GM19468 (cell line): ENCODE data around the gene GPLD1.
A peak's percentile ranks its signal among the peaks of the same experiment; 100 is the strongest.
"Not testable (repeated sequence)": the region's sequence is repeated elsewhere in the genome, so short reads cannot be mapped to it uniquely, and the experiment has no call there.

Experiments used
- ATAC-seq: cut with Tn5 transposase; IDR thresholded peaks from one replicate; pipeline ENCODE4 v1.9.1; 2021; ENCODE audit warnings: mild to moderate bottlenecking, moderate library complexity, moderate number of reproducible peaks; ENCODE audit not compliant: unreplicated experiment; ENCODE audit errors: extremely low read depth

The GPLD1 gene

DNA sequence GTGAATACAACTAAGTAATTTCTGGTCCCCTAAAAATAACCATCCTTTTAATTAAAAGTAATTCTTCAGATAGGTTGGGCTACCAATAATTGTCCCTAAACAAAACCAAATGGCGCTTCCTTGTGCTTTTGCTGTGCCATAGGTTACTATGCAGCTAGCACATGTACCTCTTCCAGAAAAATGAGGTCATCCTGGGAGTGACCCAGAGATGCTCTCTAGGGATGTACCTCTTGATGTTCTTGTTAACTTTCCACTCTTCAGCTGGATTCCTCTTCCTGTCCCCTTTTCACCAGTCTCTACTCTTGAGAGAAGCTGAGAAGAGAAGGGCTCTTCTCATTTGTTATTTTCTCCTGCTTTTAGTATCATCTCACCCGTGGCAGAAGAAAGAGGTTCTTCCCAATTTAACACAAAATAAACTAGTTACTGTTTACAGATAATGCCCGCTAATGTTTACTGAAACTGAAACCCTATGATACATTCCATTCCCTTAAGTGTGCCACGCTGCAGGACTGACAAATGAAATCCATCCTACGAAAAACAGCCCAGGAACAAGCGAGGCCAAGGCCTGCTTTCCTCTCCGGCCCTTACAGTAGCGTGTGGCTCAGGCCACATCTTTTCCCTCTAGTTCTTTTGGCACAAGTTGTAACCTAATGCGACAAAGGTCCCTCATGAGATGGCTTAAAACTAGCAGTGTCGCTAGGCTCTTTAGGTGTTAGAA is 62.5 kb downstream of the GPLD1 start:
- ATAC-seq: no peak

DNA sequence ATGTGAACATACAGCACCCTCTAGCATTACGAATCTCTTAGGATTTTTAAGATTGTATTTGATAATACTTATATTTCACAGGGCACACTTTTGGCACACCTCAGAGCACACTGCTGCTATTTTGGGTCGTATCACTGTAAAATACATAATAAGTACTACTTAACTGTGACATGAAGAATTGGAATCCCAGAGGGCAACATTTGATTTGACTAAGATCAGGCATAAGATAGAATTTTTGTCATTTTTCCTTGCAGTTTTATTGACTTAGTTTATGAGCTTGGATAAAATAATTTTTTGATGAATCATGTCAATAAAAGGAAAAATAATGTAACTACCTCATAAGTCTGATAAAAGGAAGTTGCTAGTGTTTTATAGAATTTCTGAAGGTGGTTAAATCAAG is 64.3 kb downstream of the GPLD1 start:
- no peak for ATAC-seq

DNA sequence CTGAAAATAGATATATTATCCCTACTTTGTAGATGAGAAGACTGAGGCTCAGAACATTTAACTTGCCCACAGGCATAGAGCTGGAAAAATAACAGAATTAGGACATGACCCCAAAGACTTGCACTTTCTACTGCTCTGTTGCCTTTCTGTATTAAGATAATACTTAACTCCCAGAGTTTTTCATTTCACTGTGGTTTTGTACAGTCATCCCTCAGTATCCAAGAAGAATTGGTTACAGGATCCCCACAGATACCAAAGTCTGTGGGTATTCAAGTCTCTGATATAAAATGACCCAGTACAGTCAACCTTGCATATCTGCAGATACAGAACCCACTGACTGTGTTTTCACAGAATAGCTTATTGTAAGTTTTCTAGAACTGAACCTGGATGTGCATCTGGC is 69.9 kb downstream of the GPLD1 start:
- ATAC-seq: no peak

DNA sequence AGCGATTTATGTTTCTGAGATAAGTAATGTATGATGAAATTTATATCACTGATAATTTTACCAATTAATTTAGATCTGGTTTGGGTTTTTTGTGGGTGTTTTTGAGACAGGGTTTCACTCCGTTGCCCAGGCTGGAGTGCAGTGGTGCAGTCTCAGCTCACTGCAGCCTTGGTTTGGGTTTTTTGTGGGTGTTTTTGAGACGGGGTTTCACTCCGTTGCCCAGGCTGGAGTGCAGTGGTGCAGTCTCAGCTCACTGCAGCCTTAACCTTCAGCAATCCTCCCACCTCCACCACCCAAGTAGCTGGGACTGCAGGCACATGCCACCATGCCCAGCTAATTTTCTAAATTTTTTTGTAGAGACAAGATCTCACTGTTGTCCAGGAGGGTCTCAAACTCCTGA is 73.6 kb downstream of the GPLD1 start:
- ATAC-seq: no peak

DNA sequence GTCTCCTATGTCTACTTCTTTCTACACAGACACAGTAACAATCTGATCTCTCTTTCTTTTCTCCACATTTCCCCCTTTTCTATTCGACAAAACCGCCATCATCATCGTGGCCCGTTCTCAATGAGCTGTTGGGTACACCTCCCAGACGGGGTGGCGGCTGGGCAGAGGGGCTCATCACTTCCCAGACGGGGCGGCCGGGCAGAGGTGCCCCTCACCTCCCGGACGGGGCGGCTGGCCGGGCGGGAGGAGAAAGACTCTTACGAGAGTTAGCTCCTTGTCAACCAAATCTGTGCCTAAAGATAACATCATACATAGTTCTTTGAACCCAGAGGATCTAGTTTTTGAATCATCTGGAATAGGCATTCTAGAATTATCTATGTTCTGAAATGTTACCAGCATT is 74.8 kb downstream of the GPLD1 start:
- not testable (repeated sequence) for ATAC-seq

DNA sequence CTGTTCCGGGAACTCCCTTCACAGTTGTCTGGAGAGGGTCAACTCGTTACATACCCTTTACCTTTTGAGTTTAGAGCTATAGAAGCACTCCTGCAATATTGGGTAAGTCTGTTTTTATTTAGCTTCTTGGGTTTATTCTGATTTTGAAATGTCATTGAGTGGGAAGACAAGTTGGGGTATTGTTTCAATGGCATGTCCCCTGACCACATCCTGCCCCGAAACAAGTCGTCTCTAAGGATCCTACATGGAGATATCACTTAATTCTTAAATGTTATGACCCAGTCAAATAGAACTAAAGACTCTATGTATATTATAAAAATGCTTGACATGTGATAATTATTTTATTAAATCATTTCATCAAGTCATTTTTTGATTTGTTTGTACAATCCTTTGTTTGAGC is 77.1 kb downstream of the GPLD1 start:
- ATAC-seq: no peak

DNA sequence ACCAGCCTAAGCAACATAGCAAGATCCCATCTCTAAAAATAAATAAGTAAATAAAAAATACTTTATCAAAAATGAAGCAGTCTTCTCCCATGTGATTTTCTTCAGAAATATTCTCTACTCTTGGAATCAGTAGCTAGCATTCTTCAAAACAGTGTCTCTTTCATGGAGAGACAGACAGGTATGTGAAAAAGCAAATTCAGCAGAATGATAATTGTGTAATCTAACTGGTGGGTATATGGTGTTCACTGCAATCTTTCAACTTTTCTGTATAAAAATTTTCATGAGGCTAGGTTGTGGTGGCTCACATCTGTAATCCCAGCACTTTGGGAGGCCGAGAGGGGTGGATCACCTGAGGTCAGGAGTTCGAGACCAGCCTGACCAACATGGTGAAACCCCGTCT is 78.8 kb downstream of the GPLD1 start:
- ATAC-seq: no peak

DNA sequence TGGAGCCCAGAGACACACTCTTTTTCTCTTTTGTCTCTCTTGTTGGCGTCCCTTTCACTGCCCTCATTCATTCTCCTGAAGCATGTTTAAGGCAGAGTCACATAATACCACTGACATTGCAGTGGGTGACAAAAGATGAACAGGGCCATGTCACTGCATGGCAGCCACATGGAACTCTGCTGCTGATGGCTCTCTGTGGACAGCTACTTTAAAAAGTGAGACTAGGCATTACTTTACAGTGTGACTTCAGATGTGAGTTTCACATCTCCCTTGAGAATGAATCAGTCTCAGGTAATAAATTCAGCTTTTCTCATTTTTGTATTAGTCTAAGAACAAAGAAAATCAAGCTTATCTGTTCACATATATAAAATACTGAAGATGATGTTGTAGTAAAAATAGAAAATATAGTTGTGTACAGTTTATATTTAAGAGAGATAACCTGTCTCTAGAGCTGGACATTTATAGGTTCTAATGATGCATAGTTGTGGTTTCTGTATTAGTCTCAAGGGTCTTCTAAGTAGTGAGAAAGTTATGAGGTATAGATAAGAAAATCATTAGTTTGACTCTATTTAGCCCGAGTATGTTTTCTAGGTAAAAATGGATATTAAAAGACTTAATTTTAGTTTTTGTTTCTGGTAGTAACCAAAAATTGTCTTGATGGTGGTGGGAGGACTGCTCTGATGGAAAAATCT is 80.5 kb downstream of the GPLD1 start:
- peak; percentile 82 for ATAC-seq

DNA sequence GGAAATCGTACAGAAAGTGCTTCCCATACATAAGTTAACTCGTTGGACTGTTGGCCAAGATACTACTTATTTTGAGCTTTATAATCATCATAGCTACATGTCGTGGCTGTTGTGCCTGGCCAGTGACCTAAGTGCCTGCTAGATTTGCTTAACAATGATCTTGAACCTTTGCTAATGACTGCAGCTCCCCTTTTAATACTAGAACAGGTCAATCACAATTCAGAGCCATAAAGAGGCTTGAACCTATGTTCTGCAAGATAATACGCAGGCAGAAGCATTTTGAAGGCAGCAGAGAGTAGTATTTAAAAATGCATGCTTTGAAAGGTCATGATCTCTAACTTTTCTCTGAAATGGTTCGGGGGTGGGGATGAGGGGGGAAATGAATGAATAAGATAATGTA is 84.1 kb downstream of the GPLD1 start:
- no peak for ATAC-seq

DNA sequence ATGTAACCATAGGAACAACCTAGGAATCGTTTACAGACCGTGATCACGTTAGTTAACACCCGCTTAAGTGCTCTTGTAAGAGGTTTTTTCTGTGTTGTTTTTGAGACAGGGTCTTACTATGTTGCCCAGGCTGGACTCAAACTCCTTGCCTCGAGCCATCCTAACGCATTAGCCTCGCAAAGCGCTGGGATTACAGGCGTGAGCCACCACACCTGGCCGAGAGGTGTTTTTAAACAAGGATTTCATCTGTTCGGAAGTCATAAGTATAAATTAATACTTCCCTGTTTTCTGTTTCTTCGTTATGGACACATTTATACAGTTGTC is 85.9 kb downstream of the GPLD1 start:
- ATAC-seq: no peak

DNA sequence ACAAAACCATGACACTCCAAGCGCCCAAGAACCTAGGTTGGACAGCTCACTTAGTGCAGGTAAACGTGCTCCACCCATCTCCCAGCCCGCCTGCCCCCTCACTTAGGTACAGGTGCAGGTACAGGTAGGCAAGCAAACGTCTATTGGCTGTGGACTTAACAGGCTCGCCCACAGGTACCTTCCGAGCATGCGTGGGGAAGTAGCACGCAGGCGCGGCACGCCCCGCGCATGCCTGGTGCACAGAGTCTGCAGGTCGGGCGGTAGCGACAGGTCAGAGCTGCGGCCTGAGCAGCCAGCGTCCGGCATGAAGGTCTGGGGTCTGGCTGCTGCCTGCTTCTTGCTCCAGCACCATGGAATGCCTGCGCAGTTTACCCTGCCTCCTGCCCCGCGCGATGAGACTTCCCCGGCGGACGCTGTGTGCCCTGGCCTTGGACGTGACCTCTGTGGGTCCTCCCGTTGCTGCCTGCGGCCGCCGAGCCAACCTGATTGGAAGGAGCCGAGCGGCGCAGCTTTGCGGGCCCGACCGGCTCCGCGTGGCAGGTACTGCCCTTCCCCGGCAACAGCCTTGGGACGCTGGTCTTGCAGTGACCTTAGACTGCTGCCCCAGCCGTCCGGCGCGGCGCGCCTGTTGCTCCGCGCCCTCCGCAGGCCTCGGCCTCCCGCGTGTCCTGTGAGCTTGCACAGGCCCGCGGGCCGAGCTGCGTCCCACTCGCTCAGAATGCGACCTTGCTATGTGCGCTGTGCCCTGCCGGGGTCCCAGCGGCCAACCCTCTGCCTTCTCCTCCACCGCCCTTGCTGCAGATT is 86.5 kb downstream of the GPLD1 start, which contains the start of gene MRS2:
TSS of gene MRS2 (plus strand) at position 240 of the 804 bp plus-strand sequence. CDS start at position 351, 111 bp downstream.
- peak; percentile 92 for ATAC-seq

DNA sequence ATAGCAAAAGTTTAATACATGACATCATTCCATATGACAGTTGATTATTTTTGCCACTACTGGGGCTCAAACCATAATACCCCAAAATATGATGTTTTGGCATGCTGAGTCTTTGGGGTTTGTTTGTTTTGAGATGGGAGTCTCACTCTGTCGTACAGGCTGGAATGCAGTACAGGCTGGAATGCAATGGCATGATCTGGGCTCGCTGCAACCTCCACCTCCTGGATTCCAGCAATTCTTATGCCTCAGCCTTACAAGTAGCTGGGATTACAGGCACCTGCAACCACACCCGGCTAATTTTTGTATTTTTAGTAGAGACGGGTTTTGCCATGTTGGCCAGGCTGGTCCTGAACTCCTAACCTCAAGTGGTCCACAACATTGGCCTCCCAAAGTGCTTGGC is 87.9 kb downstream of the GPLD1 start:
- no peak for ATAC-seq

DNA sequence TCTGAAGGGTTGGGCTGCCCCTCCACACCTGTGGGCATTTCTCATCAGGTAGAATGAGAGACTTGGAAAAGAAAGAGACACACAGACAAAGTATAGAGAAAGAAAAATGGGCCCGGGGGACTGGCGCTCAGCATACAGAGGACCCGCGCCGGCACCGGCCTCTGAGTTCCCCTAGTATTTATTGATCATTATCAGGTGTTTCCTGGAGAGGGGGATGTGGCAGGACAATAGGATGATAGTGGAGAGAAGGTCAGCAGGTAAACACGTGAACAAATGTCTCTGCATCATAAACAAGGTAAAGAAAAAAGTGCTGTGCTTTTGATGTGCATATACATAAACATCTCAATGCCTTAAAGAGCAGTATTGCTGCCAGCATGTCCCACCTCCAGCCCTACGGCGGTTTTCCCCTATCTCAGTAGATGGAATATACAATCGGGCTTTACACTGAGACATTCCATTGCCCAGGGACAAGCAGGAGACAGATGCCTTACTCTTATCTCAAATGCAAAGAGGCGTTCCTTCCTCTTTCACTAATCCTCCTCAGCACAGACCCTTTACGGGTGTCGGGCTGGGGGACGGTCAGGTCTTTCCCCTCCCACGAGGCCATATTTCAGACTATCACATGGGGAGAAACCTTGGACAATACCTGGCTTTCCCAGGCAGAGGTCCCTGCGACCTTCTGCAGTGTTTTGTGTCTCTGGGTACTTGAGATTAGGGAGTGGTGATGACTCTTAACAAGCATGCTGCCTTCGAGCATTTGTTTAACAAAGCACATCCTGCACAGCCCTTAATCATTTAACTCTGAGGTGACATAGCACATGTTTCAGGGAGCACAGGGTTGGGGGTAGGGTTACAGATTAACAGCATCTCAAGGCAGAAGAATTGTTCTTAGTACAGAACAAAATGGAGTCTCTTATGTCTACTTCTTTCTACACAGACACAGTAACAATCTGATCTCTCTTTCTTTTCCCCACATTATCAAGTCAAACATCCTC is 89.0 kb downstream of the GPLD1 start:
- ATAC-seq: not testable (repeated sequence)

DNA sequence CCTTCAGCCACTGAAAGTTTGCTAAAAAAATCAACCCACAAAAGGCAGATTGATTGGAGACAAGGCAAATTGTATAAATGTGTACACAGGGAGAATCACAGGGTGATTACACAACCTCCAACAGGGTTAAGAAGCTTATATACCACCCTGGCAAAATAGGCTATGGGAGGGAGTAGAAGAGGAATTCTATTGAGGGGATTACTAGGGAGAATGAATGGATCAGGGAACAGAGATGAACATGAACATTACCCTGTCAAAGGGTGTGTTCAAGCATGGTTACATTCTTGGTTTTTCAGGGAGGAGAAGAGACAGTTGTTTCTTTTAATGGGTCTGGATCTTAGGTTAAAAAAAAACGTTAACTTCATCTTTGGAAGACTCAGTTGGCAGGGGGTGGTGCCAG is 91.7 kb downstream of the GPLD1 start:
- ATAC-seq: no peak

DNA sequence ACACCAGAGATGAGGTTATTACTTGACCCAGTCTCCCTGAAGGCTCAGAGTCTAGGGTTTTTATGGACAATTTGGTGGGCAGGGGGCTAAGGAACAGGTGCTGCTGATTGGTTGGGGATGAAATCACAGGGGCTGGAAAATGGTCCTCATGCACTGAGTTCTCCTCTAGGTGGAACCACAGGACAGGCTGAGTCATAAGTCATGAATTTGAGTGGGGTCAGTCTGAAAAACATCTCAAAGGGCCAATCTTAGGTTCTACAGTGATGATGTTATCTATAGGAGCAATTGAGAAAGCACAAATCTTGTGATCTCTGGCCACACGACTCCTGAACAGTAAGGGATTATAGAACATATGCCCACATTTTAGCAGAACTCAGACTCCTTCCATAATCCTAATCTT is 92.6 kb downstream of the GPLD1 start:
- no peak for ATAC-seq

DNA sequence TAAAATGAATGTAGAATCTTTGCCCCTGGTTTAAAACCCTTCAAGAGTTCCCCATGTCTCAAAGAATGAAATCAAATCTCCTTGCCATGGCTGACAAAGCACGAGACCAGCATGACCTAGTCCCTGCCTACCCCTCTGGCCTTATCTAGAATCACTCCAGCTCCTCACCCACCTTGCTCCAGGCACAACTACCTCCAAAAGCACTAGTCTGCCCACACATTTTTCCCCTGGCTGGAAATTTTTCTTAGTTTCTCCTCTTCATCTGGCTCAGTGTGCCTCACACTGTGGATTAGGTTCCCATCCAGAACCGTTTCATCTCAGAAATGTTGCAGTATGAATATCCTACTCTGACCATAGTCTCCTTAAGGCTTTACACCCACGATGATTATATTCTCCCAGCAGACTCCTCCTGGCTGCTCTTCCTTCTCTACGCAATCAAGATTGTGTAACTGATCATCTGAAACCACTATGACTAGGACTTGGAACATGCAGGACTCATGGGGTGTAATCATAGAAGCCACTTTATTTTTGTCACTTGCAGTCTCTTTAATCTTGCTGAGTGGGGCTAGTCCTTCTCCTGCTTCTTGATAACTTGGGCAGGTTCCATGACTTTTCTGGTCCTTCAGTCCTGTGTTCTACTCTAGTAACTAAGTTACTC is 94.5 kb downstream of the GPLD1 start:
- no peak for ATAC-seq

DNA sequence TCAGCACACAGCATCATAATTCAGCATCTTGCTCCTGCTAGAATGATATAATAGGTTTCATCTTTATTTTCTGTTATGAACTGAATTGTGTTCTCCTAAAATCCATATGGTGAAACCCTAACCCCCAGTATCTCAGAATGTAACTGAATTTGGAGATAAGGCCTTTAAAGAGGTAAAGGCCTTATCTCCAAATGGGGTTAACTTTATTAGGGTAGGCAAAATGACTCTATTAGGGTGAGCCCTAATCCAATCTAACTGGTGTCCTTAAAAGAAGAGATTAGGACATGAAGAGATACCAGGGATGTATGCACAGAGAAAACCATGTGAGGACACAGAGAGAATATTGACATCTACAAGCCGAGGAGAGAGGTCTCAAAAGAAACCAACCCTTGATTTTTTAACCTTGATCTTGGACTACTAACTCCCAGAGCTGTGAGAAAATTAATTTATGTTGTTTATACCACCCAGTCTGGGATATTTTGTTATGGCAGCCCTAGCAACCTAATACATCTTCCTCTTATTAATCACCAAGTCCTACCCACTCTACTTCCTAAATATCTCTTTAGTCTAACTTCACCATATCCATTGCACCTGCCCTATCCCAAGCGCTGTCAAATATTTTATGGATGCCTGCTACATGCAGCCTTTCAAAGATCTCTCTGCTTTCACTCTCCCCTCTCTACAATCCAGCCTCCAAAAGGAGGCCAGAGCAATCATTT is 95.2 kb downstream of the GPLD1 start:
- no peak for ATAC-seq

DNA sequence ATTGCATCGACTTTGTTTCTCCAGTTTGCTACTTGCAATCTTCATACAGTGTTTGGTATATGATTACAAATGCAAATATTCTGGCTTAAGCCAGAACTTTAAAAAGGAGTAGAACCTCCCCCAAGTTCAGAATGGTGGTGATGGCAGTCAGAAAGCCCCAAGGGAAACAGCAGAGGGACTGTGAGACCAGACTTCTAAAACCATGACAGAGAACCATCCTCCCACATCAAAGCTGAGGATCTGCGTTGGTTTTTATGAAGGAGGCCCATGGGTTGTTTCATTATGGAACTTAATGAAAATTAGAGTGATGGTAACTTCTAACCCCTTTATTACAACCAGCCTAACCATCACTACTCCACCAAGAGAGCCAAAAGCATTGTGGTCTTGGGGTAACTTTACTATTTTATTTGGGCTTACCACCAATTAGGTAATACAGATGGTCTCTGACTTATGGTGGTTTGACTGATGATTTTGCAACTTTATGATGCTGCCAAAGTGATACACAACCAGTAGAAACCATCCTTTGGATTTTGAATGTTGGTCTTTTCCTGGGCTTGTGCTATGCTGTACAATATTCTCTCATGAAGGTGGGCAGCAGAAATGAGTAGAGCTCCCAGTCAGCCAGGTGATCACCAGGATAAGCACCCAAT is 97.5 kb downstream of the GPLD1 start:
- no peak for ATAC-seq
